Measurements from ENCODE around the gene SLC25A39. TPM values are rescaled to one million over a fixed set of nuclear protein-coding genes. Genes with fewer than 3 reads are reported as not detected.

Gene SLC25A39
- total RNA-seq, 1 donor from 2014 or later = 61.2 TPM

DNA sequence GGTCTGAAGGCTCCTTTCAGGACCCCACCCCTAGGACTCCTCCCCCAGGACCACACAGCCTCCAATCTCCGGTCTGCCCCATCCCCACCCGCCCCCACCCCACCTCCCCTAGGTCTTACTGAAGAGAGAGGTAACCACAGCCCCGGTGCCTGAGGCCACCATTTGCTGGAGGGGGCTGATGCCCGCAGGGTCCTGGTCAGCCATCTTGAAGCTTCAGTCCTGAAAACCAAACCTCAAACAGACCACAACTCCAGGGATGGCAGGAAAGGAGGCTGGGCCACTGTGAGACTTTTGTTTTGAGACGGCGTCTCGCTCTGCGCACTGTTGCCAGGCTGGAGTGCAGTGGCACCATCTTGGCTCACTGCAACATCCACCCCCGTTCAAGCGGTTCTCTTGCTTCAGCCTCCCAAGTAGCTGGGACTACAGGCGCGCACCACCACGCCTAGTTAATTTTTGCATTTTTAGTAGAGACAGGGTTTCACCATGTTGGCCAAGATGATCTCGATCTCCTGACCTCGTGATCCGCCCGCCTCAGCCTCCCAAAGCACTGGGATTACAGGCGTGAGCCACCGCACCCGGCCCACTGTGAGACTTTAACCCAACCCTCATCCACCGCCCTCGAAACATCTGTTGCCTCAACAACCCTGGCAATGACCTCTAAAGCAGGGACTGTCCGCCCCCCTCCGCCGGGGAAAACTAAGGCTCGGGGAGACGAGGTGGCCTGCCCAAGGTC, 1.1 kb downstream of the SLC25A39 start:
- Mint-ChIP-seq H3K4me3 (peak overlapping the region; percentile 89), H3K36me3 (peaks cover 4% of the 10 kb centered on the region), H3K4me1 (peaks cover 7% of the 10 kb centered on the region), H3K9me3 (no peaks in the 10 kb centered on the region), H3K27me3 (ENCODE audit: insufficient read depth, low read depth) (peaks cover 4% of the 10 kb centered on the region), H3K27ac (no peak overlapping the region)
- Histone ChIP-seq H2AFZ (replicated peaks) (no peak overlapping the region), H3K9ac (no peak overlapping the region), H3K79me2 (ENCODE audit: low read depth) (peaks cover 23% of the 10 kb centered on the region), H3K4me3 (peak overlapping the region; percentile 79), H3F3A (ENCODE audit: low read depth) (peaks cover 21% of the 10 kb centered on the region), H3K27me3 (peaks cover 19% of the 10 kb centered on the region), H4K20me1 (ENCODE audit: low read depth) (peaks cover 19% of the 10 kb centered on the region), H3K9me3 (ENCODE audit: low read depth) (no peaks in the 10 kb centered on the region), H3K27ac (no peak overlapping the region), H3K4me1 (peaks cover 4% of the 10 kb centered on the region), H3K36me3 (no peaks in the 10 kb centered on the region), H3K4me2 (peak overlapping the region; percentile 97)
- no peak for DNase-seq (ENCODE audit: low spot score)
- TF ChIP-seq, protein P1, sequence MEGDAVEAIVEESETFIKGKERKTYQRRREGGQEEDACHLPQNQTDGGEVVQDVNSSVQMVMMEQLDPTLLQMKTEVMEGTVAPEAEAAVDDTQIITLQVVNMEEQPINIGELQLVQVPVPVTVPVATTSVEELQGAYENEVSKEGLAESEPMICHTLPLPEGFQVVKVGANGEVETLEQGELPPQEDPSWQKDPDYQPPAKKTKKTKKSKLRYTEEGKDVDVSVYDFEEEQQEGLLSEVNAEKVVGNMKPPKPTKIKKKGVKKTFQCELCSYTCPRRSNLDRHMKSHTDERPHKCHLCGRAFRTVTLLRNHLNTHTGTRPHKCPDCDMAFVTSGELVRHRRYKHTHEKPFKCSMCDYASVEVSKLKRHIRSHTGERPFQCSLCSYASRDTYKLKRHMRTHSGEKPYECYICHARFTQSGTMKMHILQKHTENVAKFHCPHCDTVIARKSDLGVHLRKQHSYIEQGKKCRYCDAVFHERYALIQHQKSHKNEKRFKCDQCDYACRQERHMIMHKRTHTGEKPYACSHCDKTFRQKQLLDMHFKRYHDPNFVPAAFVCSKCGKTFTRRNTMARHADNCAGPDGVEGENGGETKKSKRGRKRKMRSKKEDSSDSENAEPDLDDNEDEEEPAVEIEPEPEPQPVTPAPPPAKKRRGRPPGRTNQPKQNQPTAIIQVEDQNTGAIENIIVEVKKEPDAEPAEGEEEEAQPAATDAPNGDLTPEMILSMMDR (IDR thresholded peaks at IDR 0.05) = no peak
- TF ChIP-seq EZH2phosphoT487 (IDR thresholded peaks at IDR 0.05) = no peak
- no peak for TF ChIP-seq EZH2 (IDR thresholded peaks at IDR 0.05)

- Histone ChIP-seq H3K4me1 (peaks cover 4% of the 10 kb centered on the region), H4K20me1 (ENCODE audit: low read depth) (peaks cover 20% of the 10 kb centered on the region), H3K36me3 (no peaks in the 10 kb centered on the region), H3K9me3 (ENCODE audit: low read depth) (no peaks in the 10 kb centered on the region), H3K27ac (no peak overlapping the region), H3K4me3 (no peak overlapping the region), H2AFZ (replicated peaks) (no peak overlapping the region), H3K4me2 (no peak overlapping the region), H3F3A (ENCODE audit: low read depth) (peaks cover 17% of the 10 kb centered on the region), H3K27me3 (peaks cover 21% of the 10 kb centered on the region), H3K79me2 (ENCODE audit: low read depth) (peaks cover 23% of the 10 kb centered on the region), H3K9ac (no peak overlapping the region)
- no peaks in the 10 kb centered on the region for H3K9me3 Mint-ChIP-seq
- DNase-seq (ENCODE audit: low spot score) = no peak
- H3K27ac Mint-ChIP-seq = no peak overlapping the region
- H3K4me3 Mint-ChIP-seq = peak overlapping the region; percentile 33
- H3K36me3 Mint-ChIP-seq = peaks cover 4% of the 10 kb centered on the region
- H3K27me3 Mint-ChIP-seq (ENCODE audit: insufficient read depth, low read depth) = peaks cover 10% of the 10 kb centered on the region
- TF ChIP-seq EZH2phosphoT487 (IDR thresholded peaks at IDR 0.05) = no peak
- TF ChIP-seq, protein P1 (IDR thresholded peaks at IDR 0.05) = no peak
- TF ChIP-seq EZH2 (IDR thresholded peaks at IDR 0.05) = no peak
- peaks cover 7% of the 10 kb centered on the region for H3K4me1 Mint-ChIP-seq
Measured at GRCh38 chr17:44322236-44322895, 2.3 kb downstream of the SLC25A39 start.

DNA sequence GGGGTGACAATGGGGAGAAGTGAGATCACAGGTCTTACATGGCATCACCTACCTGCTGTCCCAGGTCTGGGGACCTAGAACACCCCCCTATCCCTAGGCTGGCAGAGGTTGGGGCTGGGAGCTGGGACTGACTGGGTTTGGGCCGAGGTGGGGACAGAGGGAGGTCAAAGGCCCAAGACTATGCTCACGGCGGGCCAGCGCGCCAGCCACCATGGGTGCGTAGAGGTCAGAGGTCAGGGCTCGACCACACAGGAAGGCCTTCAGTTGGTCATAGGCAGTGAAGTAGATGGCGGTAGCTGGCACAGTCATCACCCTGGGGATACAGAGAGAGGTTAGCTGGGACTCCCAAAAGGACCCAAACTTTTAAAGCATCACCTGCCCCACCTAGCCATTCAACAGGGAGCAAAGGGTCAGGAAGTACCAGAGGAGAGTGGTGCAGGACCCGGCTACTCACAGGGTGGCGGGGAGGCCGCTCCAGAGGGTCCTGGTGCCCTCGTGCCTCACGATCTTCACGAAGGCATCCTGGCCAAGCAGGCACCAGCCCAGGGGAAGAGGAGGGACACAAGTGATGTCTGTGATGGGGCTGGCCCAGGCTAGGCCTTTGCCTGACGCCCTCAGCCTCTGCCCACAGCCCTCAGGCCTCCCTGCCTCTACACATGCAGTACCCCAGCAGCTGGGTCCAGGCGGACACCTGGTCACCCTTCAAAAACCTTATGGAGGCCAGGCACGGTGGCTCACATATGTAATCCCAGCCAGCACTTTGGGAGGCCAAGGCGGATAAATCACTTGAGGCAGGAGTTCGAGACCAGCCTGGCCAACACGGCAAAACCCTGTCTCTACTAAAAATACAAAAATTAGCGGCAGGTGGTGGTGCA, 3.1 kb downstream of the SLC25A39 start:
- Histone ChIP-seq H3K9me3 (ENCODE audit: low read depth) (no peaks in the 10 kb centered on the region), H3K79me2 (ENCODE audit: low read depth) (peaks cover 23% of the 10 kb centered on the region), H3K9ac (no peak overlapping the region), H3F3A (ENCODE audit: low read depth) (peaks cover 23% of the 10 kb centered on the region), H3K27me3 (peaks cover 29% of the 10 kb centered on the region), H3K27ac (no peak overlapping the region), H4K20me1 (ENCODE audit: low read depth) (peaks cover 20% of the 10 kb centered on the region), H3K4me1 (peaks cover 4% of the 10 kb centered on the region), H3K36me3 (no peaks in the 10 kb centered on the region), H2AFZ (replicated peaks) (no peak overlapping the region), H3K4me3 (no peak overlapping the region), H3K4me2 (no peak overlapping the region)
- H3K9me3 Mint-ChIP-seq = no peaks in the 10 kb centered on the region
- peaks cover 4% of the 10 kb centered on the region for H3K36me3 Mint-ChIP-seq
- no peak for DNase-seq (ENCODE audit: low spot score)
- peaks cover 5% of the 10 kb centered on the region for H3K4me1 Mint-ChIP-seq
- H3K4me3 Mint-ChIP-seq = peak overlapping the region; percentile 43
- TF ChIP-seq EZH2phosphoT487 (IDR thresholded peaks at IDR 0.05) (no peak), EZH2 (IDR thresholded peaks at IDR 0.05) (no peak)
- TF ChIP-seq, protein P1 (IDR thresholded peaks at IDR 0.05) = no peak
- no peak overlapping the region for H3K27ac Mint-ChIP-seq
- H3K27me3 Mint-ChIP-seq (ENCODE audit: insufficient read depth, low read depth) = peaks cover 14% of the 10 kb centered on the region

Measured in neural progenitor cell (in vitro differentiated cells).